HT1080 (cell line): ENCODE measurements around the gene LDLRAD4. TPM values are rescaled to one million over a fixed set of nuclear protein-coding genes. Genes with fewer than 3 reads are reported as not detected.
A peak's percentile ranks its signal among the peaks of the same experiment; 100 is the strongest.

Experiments
- DNase-seq: peaks from one replicate; pipeline ENCODE4 v3.0.0-alpha.2; 2015; ENCODE audit warnings: low read depth
- total RNA-seq: library from RNA; depleted of rRNA; stranded (reverse); fragments of >200 nt; shearing (Covaris generic); gene quantifications from 2 replicates; pipeline ENCODE4 v1.2.3, GENCODE V29; 2014

LDLRAD4 gene
- total RNA-seq, 1 experiment from 2014 or later = not detected

GRCh38 chr18:13444430-13445240, 226.1 kb downstream of the LDLRAD4 start:
- no peak for DNase-seq

- no peak for DNase-seq
Observed at GRCh38 chr18:13445241-13445897, 226.8 kb downstream of the LDLRAD4 start.

DNA sequence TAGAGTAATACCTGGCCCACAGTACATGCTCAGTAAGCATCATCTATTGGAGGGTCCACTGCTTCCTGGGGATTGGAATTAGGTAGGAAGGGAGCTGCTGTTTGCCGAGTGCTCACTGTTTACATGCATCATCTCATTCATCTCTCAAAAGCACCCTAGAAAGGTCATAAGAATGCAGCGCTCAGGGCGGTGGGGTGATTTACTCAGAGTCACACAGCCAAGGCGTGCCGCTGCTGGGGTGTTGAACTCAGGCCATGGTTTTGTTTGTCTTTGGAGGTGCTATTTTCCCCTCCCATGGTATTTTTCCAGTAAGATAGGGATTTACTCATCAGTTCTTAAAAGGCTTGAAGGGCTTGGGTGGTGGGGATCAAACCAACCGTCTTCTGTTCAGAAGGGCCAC, 227.5 kb downstream of the LDLRAD4 start:
- no peak for DNase-seq

GRCh38 chr18:13446610-13447461, 228.3 kb downstream of the LDLRAD4 start:
- DNase-seq = no peak

GRCh38 chr18:13447621-13448334, 229.2 kb downstream of the LDLRAD4 start:
- peak; percentile 16 for DNase-seq

DNA sequence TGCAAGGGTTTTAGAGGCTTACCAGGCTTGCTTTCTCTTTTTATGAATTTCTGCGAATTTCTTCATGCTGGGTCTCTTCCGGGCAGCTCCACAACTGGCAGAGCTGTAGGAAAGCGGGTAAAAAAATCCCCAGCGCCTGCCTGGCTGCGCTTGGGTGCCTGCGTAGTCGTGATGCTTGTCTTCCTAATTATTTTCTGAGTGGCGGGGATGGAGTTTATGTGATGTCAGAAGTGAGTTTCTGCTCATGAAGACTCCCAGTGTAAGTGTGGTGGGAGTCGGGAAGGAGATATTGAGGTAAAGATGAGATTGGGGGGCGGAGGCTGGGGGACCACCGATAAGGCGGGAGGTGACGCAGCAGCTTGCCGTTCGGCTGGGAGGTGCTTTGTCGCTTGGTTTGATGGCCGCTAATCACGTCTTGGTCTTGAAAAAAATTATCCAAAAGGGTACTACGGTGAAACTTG, 229.8 kb downstream of the LDLRAD4 start:
- no peak for DNase-seq

GRCh38 chr18:13449651-13450050, 231.1 kb downstream of the LDLRAD4 start:
- no peak for DNase-seq

DNA sequence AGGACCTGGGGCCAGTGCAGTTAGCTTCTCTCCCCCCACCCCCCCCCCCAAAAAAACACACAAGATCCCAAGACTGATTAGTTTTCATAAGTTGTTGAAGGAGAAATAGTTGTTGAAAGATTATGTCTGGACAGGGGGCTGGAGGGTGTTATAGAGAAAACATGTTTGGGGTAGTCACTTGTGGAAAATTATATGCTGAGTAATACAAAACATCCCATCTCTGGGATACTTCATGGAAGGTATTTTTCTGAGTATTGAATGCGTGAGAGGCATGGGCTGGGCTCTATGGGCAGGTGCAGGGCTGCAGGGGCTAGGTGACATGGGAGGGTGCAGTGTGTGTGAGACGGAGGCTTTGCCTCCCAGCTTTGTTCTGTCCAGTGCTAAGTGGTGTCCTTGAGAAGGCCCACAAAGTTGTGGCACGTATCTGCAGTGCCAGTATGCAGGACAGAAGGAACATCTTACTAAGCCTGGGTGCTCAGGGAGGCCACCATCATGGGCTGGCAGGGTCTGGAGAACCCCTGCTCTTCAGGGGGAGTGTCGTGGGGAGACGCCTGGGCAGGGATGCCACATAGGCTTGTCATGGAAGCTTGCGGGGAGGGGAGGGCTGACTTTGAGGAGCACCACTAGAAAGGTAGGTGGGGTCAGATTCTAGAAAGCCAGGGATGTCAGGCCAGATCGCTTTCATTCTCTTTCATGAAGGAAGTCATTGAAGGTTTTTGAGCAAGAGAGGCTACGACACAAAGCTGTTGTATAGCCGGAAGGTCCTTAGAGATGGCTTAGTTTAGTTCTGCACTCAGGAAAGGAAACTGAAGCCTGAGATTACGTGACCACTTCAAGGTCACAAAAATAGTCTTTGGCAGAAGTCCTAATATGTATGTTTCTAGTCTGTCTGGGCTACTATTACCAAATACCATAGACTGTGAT, 232.0 kb downstream of the LDLRAD4 start:
- DNase-seq = no peak

GRCh38 chr18:13451213-13451540, 232.6 kb downstream of the LDLRAD4 start:
- no peak for DNase-seq

- no peak for DNase-seq
Observed at GRCh38 chr18:13451661-13452387, 233.3 kb downstream of the LDLRAD4 start.

- peak; percentile 62 for DNase-seq
Observed at GRCh38 chr18:13452388-13452811, 233.8 kb downstream of the LDLRAD4 start.

- DNase-seq = no peak
Observed at GRCh38 chr18:13452871-13453680, 234.5 kb downstream of the LDLRAD4 start.

- DNase-seq = no peak
Observed at GRCh38 chr18:13453714-13454113, 235.2 kb downstream of the LDLRAD4 start.

- DNase-seq = no peak
Observed at GRCh38 chr18:13454363-13455150, 236.0 kb downstream of the LDLRAD4 start.

DNA sequence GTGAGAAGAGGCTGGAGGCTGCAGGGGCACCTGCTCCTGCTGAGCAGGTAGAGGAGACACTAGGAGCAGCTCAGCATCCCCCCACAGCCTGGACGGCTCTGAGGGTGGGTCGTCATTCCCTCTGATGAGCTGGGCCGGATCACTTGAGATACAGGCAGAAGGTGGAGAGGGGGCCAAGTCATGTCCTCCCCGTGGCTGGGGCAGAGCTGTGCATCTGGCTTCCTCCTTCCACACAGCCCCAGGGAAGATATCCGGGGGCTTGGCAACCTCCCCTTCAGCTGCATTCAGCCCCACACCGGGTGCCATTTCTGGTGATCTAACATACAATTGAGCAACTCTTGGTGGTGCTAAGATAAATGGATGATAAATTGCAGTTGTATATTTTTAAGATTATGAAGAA, 236.9 kb downstream of the LDLRAD4 start:
- no peak for DNase-seq

GRCh38 chr18:13455960-13456481, 237.5 kb downstream of the LDLRAD4 start:
- DNase-seq = no peak

DNA sequence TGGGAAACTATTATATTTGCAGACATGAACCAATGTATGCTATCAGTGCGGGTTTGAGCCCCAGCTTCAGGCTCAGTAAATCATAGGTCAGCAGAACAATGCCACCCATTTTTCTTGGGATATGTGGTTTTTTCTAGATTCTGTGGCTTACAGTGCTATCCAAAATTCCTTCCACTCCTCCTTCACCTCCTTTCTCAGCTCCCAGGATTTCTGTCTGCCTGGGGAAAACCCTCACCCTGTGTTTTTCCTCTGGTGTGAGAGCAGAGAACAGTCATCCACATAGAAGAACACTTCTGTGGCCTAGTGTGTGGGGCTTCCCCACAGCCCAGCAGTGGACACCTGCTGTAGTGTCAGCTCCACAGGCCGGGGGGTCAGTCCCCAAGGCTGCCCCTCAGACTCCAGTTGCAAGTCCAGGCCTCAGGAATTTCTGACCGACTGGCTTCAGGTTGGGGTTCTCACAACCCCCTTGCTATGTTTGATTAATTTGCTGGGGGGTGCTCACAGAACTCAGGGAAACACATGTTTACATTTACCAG, 238.2 kb downstream of the LDLRAD4 start:
- no peak for DNase-seq
